Natural killer cell treated with Interleukin-12 subunit alpha and Interleukin-12 subunit beta and Interleukin-15 and Interleukin-18, amount 100 ng/mL, for 72 hours (primary cell): ENCODE measurements around the gene PSMC3IP. TPM values are rescaled to one million over a fixed set of nuclear protein-coding genes. Genes with fewer than 3 reads are reported as not detected.
"Not testable (repeated sequence)": the region's sequence is repeated elsewhere in the genome, so short reads cannot be mapped to it uniquely, and the experiment has no call there.

Experiments used
- ATAC-seq, 2 donors: fragments of 150-1000 bp; cut with Tn5 transposase in 1 of 2; sonication (Bioruptor Pico), chemical (Tn5 transposase) in 1 of 2; 2 replicates each; pipeline ENCODE4 v1.10.0; 2021
- DNase-seq: peaks from one replicate; pipeline ENCODE4 v3.0.0; 2022; ENCODE audit warnings: low spot score
- H3K27ac Mint-ChIP-seq, 2 donors: 1 replicate in 1 of 2; 2 replicates in 1 of 2; pipeline ENCODE4 v1.8.0; 2022; ENCODE audit warnings: mixed read lengths in 2 of 2, mild to moderate bottlenecking in 1 of 2, moderate library complexity in 1 of 2
- H3K27me3 Mint-ChIP-seq, 2 donors: 1 replicate in 1 of 2; 2 replicates in 1 of 2; pipeline ENCODE4 v1.8.0; 2022; ENCODE audit warnings: mixed read lengths in 2 of 2
- H3K36me3 Mint-ChIP-seq: one replicate; pipeline ENCODE4 v1.8.0; 2022; ENCODE audit warnings: mixed read lengths
- H3K4me1 Mint-ChIP-seq, 2 donors: 1 replicate in 1 of 2; 2 replicates in 1 of 2; pipeline ENCODE4 v1.8.0; 2022; ENCODE audit warnings: low read depth in 2 of 2, mixed read lengths in 2 of 2, mild to moderate bottlenecking in 1 of 2
- H3K4me3 Mint-ChIP-seq: one replicate; pipeline ENCODE4 v1.8.0; 2022; ENCODE audit warnings: mixed read lengths
- H3K9me3 Mint-ChIP-seq: 2 replicates; pipeline ENCODE4 v1.8.0; 2022; ENCODE audit warnings: mixed read lengths
- total RNA-seq, 2 donors: library from RNA; stranded (reverse); gene quantifications; one replicate each; pipeline ENCODE4 v1.2.3, GENCODE V29; 2022

PSMC3IP gene
- total RNA-seq = 10 to 100 TPM; 20.7 to 41.3 TPM

GRCh38 chr17:42577532-42578281 is at the start of gene PSMC3IP:
TSS of gene PSMC3IP (minus strand) at chr17:42577729. CDS start at chr17:42577686, 43 bp downstream.
- Mint-ChIP-seq H3K27me3 (no peaks in the 10 kb centered on the region), H3K4me1 (peaks cover 39 to 40% of the 10 kb centered on the region in 2 donors), H3K36me3 (peaks cover 26% of the 10 kb centered on the region)

GRCh38 chr17:42623732-42624596 is 46.4 kb upstream of the PSMC3IP start:
- H3K9me3 Mint-ChIP-seq = no peaks in the 10 kb centered on the region
- no peak overlapping the region for H3K27ac Mint-ChIP-seq
- ATAC-seq (no peak), DNase-seq (no peak)
- no peak overlapping the region for H3K4me3 Mint-ChIP-seq
- H3K36me3 Mint-ChIP-seq = no peaks in the 10 kb centered on the region
- H3K27me3 Mint-ChIP-seq = no peaks in the 10 kb centered on the region
- H3K4me1 Mint-ChIP-seq = peaks cover 0 to 2% of the 10 kb centered on the region in 2 donors

More at GRCh38 chr17:42577532-42578281, at the start of gene PSMC3IP:
- H3K4me3 Mint-ChIP-seq = peak within 1 kb of the TSS; percentile 100
- peak; percentile 96 for DNase-seq
- ATAC-seq = peak; percentile 98
- H3K27ac Mint-ChIP-seq = peak within 1 kb of the TSS; percentile 92 to 97
- H3K9me3 Mint-ChIP-seq = no peaks in the 10 kb centered on the region

DNA sequence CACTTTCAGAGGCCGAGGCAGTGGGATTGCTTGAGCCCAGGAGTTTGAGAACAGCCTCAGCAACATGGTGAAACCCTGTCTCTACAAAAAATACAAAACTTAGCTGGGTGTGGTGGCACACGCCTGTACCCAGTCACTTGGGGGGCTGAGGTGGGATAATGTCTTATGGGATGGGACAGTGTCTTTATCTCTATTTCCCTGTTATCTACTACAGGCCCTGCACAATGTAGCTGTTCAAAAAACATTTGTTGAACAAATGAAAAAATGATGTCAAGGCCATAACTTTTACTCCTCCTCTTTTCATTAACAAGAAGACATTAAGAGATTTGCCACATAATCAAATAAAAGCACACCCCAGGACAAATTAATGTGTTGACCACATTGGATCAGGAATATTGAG is 45.7 kb upstream of the PSMC3IP start:
- no peaks in the 10 kb centered on the region for H3K9me3 Mint-ChIP-seq
- no peak overlapping the region for H3K27ac Mint-ChIP-seq
- no peaks in the 10 kb centered on the region for H3K27me3 Mint-ChIP-seq
- peaks cover 6 to 9% of the 10 kb centered on the region in 2 donors for H3K4me1 Mint-ChIP-seq
- no peak overlapping the region for H3K4me3 Mint-ChIP-seq
- no peaks in the 10 kb centered on the region for H3K36me3 Mint-ChIP-seq
- ATAC-seq (no peak), DNase-seq (no peak)

DNA sequence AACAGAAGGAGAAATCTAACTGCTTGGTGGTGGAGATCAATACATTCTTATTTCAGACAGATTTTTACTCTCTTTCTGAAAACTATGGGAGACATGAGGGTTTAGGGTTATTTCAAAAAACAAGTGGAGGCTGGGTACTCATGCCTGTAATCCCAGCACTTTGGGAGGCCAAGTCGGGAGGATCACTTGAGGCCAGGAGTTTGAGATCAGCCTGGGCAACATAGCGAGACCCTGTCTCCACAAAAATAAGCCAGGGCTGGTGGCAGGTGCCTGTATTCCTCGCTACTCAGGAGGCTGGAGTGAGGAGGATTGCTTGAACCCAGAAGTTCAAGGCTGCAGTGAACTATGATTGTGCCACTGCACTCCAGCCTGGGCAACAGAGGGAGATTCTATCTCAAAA is 44.5 kb upstream of the PSMC3IP start:
- not testable (repeated sequence) for ATAC-seq, H3K36me3 Mint-ChIP-seq, H3K27me3 Mint-ChIP-seq, H3K9me3 Mint-ChIP-seq, H3K4me3 Mint-ChIP-seq, H3K27ac Mint-ChIP-seq, DNase-seq
- H3K4me1 Mint-ChIP-seq = peaks cover 10 to 12% of the 10 kb centered on the region in 2 donors

- ATAC-seq = no peak
- peak overlapping the region; percentile 12 for H3K4me3 Mint-ChIP-seq
- H3K4me1 Mint-ChIP-seq = peaks cover 10 to 12% of the 10 kb centered on the region in 2 donors
- no peak for DNase-seq
- H3K36me3 Mint-ChIP-seq = no peaks in the 10 kb centered on the region
- H3K27me3 Mint-ChIP-seq = no peaks in the 10 kb centered on the region
- no peaks in the 10 kb centered on the region for H3K9me3 Mint-ChIP-seq
- H3K27ac Mint-ChIP-seq = no peak overlapping the region
Measured at GRCh38 chr17:42618442-42619150, 41.1 kb upstream of the PSMC3IP start.

DNA sequence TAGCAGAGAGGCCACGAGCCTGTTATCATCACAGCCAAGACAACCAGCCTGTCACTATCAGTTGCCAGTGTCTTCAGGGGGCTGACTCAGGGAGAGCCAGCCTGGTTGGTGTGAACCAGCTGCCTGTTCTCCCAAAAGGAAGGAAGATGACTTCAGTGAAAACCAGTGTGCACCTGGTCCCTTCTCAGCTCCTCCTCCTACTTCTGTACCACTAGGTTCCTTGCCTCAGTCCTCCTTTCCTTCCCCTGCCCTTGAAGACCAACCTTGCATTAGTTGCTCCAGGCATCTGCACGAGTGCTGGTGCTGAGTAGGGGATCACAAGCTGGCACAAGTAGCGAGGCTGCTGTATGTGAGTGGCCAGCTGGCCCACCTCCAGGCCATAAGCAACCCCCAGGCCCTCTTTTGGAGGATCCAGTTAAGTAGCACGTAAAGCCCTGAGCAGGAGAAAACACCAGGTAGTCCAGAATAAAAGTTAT is 40.5 kb upstream of the PSMC3IP start:
- peak overlapping the region; percentile 12 for H3K4me3 Mint-ChIP-seq
- DNase-seq = no peak
- H3K27ac Mint-ChIP-seq = no peak overlapping the region
- H3K9me3 Mint-ChIP-seq = no peaks in the 10 kb centered on the region
- ATAC-seq = no peak
- no peaks in the 10 kb centered on the region for H3K36me3 Mint-ChIP-seq
- no peaks in the 10 kb centered on the region for H3K27me3 Mint-ChIP-seq
- H3K4me1 Mint-ChIP-seq = peaks cover 10 to 12% of the 10 kb centered on the region in 2 donors

GRCh38 chr17:42613699-42614295 is 36.3 kb upstream of the PSMC3IP start:
- DNase-seq (no peak), ATAC-seq (no peak)
- Mint-ChIP-seq H3K27ac (no peak overlapping the region), H3K4me1 (peaks cover 10 to 11% of the 10 kb centered on the region in 2 donors), H3K27me3 (no peaks in the 10 kb centered on the region), H3K4me3 (no peak overlapping the region), H3K9me3 (no peaks in the 10 kb centered on the region), H3K36me3 (peaks cover under 1% of the 10 kb centered on the region)

DNA sequence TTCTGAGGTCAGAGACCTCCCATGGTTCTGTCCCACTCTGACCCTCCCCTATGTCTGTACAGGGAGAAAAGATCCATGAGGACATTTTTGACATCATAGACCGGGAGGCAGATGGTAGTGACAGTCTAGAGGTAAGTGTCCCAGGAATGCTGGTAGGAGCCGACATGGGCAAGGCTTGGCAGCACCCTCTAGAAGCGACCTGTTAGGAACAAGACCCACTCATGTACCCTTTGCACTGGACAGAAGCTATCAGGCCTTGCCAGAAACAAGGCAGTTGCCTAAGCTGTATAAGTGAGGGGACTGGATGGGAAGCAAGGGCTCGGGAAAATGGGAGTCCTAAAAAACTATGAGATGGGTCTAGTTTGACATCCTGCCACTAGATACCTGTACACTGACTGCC is 34.5 kb upstream of the PSMC3IP start:
- Mint-ChIP-seq H3K27me3 (no peaks in the 10 kb centered on the region), H3K4me3 (no peak overlapping the region), H3K27ac (no peak overlapping the region), H3K9me3 (no peaks in the 10 kb centered on the region), H3K4me1 (peaks cover 12 to 15% of the 10 kb centered on the region in 2 donors), H3K36me3 (peaks cover 5% of the 10 kb centered on the region)
- ATAC-seq (no peak), DNase-seq (no peak)

GRCh38 chr17:42609814-42610801 is 32.6 kb upstream of the PSMC3IP start:
- peaks cover 22 to 31% of the 10 kb centered on the region in 2 donors for H3K4me1 Mint-ChIP-seq
- not testable (repeated sequence) for H3K36me3 Mint-ChIP-seq, DNase-seq, H3K27me3 Mint-ChIP-seq, H3K9me3 Mint-ChIP-seq
- ATAC-seq = peak; percentile 1 to 24
- H3K27ac Mint-ChIP-seq = peak overlapping the region; percentile 94 to 97
- H3K4me3 Mint-ChIP-seq = peak overlapping the region; percentile 100

DNA sequence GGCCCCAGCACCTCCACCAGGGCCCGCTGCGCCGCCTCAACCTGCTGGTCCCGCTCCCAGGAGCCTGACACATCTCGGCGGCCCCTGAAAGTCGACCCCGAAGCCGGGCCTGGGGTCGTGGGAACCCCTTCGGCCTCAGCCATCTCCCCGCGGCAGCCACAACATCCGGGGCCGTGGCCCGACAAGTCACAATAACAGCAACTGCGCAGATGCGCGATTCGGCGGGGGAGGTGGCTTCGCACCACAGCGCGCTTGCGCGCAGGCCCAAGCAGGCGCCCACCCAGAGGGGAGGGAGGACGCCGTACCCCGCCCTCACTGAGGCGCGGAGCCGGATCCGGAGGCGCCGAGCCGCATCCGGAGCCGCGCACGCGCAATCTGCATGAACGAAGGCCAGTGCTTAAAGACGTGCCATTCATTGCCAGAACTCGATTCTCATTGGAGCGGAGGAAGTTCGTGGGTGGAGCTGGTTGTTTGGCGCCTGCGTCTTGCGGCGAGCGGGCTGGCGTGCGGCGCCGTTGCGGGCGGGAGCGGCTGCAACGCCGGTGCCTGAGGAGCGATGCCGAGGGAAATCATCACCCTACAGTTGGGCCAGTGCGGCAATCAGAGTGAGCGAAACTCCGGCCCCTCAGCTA is 31.8 kb upstream of the PSMC3IP start, which contains the start of the genes RETREG3 and TUBG1:
Gene RETREG3, minus strand, starts transcription at position 193 of the 632 bp plus-strand sequence. Its CDS starts 50 bp downstream, at position 143.
Gene TUBG1, plus strand, starts transcription at position 502 of the 632 bp plus-strand sequence. Its CDS starts 55 bp downstream, at position 557.
- DNase-seq (peak; percentile 99), ATAC-seq (peak; percentile 94 to 98)
- H3K27ac Mint-ChIP-seq = peak within 1 kb of the TSS; percentile 94 to 97
- peak within 1 kb of the TSS; percentile 100 for H3K4me3 Mint-ChIP-seq
- H3K9me3 Mint-ChIP-seq = no peaks in the 10 kb centered on the region
- H3K27me3 Mint-ChIP-seq = no peaks in the 10 kb centered on the region
- H3K36me3 Mint-ChIP-seq = peaks cover 5% of the 10 kb centered on the region
- H3K4me1 Mint-ChIP-seq = peaks cover 26 to 38% of the 10 kb centered on the region in 2 donors

GRCh38 chr17:42608305-42609181 is 31.0 kb upstream of the PSMC3IP start:
- Mint-ChIP-seq H3K27ac (peak overlapping the region; percentile 94 to 97), H3K9me3 (no peaks in the 10 kb centered on the region), H3K36me3 (peaks cover 5% of the 10 kb centered on the region), H3K4me1 (peaks cover 29 to 42% of the 10 kb centered on the region in 2 donors), H3K27me3 (no peaks in the 10 kb centered on the region), H3K4me3 (peak overlapping the region; percentile 100)
- DNase-seq (no peak), ATAC-seq (peak; percentile 54 to 61)
